ENCODE data around the gene GMDS.

The GMDS gene

DNA sequence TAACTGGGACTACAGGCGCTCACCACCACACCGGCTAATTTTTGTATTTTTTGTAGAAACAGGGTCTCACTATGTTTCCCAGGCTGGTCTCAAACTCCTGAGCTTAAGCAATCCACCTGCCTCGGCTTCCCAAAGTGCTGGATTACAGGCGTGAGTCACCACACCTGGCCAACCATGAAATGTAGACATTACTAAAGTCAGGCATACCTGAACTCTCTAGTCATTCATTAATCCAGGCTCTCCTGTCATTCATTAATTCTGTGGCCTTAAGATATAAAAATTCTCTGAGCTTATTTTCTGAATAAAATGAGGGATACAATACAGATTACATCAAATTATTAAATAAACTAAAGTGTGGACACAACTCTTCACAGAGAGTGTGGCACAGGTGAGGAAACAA lies 159.7 kb downstream of the GMDS start:
- DNase-seq: no peak

DNA sequence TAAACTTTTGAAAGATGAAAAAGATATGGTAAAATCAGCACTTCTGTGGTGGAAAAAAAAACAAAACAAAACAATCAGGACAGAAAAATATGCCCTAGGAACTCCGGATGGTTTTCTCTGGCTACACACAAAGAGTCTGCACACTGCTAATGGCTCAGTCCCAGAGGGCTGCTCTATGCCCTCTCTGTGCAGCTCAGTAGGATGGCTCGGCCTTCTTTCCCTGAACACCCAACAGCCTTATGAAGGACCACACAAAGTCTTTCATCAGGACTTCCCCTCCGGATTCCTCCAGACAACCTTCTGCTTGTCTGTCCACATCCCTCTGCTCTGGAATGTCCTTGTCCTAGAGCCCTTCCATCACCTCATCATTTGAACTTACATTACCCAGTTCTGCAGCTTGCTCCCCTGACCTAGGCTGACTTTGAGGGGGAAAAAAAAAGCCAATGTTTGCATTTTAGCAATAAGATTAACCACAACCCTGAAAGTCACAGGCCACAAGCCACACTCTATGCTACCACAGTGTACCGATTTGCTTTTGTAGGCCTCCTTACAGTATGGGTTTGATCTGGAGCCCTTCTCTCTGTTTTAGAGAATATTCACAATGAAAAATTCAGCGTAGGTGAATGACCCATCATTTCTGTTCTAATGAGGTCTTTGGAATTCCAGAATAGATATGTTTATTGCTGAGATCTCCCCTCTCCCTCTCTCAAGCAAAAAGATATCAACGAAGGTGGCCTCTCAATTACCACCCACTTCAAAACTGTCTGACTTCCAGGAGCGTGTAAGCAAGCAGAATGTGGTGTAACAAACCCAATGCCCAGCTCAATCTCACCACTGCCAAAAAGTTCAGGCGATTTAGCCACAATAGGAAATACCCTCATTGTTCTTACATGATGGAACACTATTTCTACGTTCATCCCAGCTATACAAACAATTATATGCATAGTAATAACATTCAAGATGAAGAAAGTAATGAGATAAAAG lies 164.0 kb downstream of the GMDS start:
- DNase-seq: no peak

DNA sequence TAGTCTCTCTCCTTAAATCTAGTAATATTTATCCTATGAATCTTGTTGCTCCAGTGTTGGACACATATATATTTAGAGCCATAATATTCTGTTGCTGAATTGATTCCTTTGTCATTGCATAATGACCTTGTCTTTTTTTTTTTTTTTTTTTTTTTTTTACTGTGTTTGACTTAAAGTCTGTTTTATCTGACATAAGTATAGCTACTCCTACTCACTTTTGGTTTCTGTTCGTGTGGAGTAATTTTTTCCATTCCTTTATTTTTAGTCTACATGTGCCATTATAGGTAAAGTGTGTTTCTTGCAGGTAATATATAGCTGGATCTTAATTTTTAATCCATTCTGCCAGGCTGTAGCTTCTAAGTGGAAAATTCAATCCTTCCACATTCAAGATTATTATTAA lies 166.5 kb downstream of the GMDS start:
- no peak for DNase-seq

DNA sequence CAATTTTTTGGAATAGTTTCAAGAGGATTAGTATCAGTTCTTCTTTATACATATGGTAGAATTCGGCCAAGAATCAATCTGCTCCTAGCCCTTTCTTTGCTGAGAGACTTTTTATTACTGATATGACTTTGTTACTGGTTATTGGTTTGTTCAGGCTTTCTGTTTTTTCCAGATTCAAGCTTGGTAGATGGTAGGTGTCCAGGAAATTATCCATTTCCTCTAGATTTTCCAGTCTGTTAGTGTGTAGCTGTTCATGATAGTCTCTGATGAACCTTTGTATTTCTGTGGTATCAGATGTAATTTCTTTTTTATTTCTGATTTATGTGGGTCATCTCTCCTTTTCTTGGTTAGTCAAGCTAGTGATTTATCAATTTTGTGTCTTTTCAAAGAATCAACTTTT lies 167.6 kb downstream of the GMDS start:
- DNase-seq: no peak

DNA sequence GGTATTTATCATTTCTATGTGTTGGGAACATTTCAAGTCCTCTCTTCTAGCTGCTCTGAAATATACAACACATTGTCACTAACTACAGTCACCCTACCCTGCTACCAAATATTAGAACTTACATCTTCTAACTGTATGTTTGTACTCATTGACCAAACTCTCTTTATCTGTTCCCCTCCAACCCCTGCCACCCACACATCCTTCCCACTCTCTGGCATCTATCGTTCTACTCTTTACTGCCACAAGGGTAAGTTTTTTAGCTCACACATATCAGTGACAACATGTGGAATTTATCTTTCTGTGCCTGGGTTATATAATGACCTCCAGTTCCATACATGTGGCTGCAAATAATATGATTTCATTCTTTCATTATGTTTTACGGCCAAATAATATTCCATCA lies 171.9 kb downstream of the GMDS start:
- DNase-seq: no peak

DNA sequence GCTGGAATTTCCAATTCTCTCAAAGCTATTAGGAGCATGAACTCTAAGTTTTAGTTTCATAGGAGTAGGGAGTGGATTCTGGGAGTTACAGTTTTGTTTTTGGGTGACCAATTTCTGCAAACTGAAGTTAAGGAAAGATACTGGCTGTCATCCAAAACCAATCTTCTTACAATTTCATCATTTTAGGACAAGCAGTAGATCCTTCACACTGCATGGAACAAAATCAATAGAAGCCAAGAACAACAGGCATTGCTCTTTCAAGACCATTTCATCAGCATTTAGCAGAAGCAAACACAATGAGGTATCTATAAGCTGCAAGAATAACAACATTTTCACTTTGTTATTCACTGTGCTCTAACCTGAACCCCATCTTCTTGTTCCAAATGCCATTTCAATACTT lies 173.0 kb downstream of the GMDS start:
- no peak for DNase-seq

DNA sequence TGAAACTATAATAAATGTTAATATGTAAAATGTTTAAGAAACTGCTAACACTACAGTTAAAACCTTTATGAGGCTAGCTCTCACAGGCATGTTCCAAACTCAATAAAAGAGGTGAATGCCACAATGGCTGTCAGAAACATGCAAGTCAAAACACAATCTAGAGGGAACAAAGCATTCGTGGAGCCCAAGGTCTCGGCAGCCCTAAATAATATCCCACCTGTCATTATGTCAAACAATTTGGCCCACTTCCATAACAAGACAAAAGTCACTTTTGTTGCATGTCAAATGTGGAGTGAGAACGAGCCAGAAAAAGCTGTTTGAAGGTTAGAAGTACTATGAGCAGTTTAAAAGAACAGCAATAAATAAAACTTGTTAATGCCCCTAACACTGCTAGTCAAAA lies 181.9 kb downstream of the GMDS start:
- no peak for DNase-seq

DNA sequence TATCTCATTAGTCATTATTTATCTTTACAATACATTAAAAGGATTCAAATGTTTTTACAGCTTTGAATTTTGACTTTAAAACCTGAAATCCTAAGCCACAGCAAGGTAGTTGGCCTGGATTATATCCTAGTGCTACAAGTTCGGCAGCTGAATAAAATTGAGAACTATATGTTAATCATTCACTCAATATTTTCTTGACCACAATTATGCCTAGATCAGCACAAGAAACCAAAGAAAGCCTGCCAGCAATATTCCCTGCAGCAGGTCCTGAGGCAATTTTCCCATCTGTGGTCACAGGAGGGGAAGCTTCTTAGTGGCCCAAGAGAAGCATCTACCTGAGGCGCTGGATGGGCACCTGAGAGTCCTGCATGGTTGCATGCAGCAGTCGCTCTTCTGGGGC lies 183.5 kb downstream of the GMDS start:
- no peak for DNase-seq

DNA sequence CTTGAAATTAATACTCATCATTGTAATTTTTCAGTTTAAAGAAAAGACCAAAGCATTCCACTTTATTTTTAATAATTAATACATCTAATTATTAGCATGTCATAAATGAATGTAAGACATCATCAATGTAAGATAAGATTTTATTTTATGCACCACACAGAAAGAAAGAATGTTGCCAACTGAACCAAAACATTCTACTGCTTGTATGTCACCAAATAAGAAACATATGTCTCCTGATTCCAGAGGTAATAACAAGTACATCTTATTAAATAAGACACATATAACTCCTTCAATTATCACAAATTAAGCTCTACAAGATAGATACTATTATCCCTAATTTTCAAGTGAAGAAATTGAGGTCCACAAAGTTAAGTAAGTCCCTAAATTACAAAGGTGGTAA lies 189.5 kb downstream of the GMDS start:
- DNase-seq: no peak

DNA sequence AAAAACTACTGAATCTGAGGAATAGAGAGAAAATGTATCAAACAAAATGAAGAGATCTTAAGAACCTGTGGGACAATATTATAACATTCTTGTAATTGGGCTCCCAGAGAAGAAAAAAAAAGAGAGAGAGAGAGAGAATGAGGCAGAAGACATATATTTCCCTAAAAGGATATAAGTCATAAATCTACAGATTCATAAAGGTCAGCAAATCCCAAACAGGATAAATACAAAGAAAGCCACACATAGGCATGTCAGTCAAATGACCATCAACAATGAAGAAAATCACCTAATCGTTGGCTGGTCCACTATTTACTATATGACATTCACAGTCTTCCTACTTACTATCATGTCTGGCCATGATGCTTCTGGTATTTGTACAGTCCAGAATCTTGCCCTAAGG lies 190.3 kb downstream of the GMDS start:
- no peak for DNase-seq

DNA sequence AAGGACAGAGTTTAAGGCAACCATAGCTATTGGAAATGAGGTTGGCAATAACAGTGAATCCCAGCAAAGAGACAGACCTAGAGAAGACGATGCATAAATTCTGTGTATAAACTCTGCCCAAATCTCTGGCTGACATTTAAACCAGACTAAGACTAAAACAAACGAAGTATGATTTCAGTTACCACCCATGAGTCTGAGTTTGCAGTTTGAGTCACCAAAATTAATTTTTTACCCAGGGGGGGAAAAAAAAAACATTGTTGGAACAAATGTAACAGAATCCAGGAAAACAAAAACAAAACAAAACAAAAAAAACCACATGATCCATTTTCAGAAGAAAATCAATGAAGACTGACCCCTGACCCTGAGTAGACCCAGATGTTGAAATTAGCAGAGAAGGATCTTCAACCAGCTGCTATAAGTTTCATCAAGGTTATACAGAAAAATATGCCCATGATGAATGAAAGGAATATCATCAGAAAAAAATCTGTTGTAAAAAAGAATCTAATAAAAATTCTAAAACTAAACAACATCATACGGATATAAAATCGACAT lies 190.8 kb downstream of the GMDS start:
- DNase-seq: no peak

DNA sequence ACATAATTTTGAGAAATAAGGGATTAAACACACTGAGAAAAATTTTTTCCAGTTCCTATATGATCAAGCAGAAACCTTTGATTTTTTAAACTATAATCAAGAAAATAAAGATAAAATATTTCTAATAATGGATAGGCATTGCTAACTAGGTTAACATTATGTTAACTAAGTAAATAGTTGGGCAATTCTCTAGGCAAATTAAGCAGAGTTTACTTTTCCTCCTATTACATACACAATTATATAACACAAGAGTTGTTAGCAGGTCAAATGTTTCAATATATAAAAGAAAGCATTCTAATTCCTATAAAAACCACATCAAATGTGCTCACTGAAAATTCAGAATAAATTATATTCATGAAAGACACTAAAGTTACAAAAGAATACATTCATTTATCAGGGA lies 191.7 kb downstream of the GMDS start:
- no peak for DNase-seq

DNA sequence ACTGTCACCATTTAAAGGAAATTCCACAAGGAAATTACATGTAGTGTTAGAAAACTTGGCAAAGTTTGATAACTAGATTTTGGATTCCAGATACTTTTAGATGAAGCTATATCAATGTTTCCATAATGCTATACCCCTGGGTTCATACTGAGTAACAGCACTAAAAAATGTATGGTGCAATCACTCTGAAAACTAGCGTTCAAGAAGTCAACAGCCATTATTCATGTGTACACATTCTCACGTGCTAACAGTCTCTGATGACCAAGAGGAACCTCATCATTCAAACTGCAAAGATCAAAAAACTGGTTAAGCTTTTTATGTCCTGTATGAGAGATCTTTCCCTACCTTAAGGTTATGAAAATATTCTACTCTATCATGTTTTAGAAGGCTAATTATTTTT lies 197.6 kb downstream of the GMDS start:
- DNase-seq: no peak

DNA sequence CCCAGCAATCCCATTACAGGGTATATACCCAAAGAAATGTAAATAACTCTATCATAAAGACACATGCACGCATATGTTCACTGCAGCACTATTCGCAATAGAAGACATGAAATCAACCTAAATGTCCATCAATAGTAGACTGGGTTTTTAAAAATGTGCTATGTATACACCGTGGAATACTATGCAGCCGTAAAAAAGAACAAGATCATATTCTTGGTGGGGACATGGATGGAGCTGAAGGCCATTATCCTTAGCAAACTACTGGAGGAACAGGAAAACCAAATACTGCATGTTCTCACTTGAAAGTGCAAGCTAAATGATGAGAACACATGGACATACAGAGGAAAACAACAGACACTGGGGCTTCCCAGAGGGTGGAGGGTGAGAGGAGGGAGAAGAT lies 201.2 kb downstream of the GMDS start:
- DNase-seq: no peak

DNA sequence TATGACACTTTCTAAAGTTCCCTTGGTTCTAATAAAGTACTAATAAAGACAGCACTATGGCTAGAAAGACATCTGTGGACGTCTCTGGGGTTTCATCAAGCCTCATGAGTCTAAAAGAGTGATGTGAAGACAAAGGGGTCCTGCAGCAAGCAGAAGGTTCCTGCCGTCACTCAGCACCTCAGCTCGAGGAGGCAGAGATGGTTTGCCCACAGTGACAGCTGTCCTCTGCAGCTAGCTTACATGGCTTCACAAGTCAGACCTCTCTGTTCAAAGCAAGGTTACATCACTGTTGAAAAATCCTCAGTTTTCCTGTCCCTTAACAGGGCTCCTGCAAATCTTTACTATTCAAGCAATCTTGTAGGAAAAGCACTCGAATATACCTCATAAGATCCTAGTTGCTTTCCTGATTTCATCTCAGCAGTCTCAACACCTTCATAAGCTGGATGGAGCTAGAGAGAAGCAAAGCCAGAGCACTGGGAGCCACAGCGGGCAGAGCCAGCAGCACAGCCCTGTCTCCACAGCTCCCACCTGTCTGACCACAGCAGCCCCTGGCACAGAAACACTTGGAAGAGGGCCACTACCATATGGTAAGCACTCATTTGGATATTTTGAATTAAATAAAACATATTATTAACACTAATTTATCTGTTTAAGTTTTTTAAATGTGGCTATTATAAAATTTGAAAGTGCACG lies 202.3 kb downstream of the GMDS start:
- no peak for DNase-seq

DNA sequence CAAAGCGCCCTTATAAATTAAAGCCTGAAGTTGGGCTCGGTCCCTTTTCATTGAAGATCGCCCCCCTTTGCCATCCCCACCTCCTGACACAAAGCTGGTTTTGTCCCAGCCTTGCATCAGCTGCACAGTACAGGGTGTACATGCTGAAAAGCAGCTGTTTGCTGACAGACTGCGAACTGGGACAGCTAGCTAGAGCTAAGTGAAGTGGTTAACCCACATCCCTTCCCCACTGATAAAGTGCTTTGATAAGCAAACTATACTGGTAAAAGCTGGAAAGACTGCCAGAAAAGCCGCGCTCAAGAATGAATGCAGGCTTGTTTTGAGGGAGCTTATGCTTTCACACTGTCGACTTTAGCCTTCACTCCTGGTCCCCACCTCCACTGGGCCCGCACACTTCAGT lies 207.3 kb downstream of the GMDS start:
- no peak for DNase-seq

DNA sequence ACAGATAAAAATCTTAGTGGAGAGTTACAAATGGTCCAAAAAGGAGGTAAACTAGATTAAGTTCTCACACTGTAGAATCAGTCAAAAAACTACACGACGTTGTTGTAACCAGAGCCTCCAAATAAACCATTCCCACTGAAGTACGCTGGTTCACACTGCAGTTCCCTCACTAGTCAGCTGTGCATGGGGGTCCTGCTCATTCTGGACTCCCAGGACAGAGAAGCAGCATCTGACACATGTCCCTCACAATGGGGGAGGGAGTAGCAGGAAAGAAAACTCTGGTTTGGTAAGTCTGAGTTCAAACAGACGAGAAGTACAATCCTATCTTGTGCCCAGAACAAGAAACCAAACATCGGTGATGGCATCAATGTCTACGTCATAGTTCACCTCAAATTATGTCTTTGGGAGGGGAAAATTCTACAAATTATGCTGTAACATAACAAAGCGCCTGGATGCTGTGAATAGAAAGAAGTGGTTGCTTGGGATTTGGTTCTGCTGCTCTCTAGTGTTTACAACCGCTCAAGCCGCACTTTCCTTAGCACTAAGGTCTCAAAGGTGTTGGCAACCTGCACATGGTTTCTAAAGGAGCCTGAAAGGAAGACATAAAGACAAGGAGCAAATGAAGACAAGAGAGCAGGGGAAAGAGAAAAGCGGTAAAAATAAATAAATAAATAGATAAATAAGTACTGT lies 208.0 kb downstream of the GMDS start:
- DNase-seq: no peak

DNA sequence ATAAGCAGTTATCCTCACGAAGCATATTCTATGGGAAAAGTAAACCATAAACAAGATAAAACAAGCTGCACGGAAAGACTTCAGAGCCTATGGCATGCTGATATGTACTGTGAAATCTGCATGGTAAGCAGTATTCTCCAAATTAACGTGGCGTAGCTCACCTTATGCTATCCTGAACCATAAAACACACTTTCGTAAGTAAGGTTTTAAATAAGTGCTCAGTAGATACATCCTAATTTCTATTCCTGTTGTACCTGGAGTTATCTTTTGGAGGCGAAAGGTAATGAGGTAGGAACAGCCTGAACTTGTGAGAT lies 208.7 kb downstream of the GMDS start:
- no peak for DNase-seq

DNA sequence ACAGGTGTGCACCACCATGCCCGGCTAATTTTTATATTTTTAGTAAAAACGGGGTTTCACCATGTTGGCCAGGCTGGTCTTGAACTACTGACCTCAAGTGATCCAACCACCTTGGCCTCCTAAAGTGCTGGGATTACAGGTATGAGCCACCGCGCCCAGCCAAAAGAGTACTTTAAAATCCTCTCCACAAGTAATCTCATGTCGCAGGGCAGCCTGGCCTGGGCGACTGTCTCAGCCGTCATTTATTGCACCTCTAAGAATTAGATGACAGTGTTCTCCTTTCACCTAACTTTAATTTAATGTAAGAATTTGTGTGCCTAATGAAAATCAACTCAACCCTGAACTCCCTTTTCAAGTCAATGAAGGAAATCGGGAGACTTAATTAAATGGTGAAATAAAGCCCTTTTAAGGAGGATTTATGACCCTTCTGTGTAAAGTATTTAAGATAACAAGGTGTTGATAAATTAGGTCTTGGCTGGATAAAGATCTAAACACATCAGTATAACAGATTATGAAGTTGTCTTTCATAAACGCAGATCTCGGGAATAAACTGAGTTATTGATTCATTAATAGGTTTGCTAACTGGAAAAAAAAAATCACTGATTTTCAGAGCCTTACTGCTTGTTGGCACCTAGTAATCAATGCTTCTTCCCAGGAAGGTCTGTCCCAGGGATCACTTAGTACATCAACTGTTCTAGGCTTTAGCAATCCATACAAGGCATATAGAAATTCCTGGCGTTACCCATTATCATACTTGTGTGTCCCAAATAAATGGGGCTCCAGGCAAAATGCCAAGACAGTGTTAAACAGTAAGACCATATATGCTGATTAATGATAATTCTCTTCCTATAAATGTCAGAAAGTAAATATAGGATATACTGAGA lies 209.3 kb downstream of the GMDS start:
- DNase-seq: no peak

DNA sequence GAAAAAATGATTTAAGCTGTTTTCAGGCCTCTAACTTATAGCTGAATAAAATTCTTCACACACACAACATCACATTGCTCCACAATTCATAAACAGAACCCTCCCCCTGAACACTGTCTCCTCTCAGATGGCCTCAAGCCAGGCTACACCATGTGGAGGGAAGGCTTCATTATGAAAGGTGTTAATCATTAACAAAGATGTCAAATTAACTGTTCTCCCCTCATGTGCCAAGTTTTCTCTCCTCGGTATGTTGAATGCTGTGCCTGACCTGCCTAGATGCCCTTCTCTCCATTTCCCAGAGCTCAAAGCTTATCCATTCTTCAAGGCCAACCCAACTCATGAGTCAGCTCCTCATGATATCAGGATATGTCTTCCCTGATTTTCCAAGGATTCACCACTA lies 210.4 kb downstream of the GMDS start:
- DNase-seq: no peak

DNA sequence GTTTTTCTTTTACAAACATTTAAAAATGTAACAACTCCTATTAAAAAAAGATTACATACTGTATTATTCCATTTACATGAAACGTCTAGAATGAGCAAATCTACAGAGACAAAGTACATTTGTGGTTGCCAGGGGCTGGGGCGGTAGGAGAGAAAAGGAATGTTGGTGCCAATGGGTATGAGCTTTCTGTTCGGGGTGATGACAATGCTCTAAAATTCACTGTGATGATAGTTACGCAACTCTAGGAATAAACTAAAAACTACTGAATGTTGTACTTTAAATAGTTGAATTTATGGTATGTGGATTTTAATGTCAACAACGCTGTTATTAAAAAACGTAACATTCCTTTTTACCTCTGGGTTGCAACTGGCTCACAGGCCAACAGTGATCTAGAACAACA lies 211.1 kb downstream of the GMDS start:
- DNase-seq: no peak

DNA sequence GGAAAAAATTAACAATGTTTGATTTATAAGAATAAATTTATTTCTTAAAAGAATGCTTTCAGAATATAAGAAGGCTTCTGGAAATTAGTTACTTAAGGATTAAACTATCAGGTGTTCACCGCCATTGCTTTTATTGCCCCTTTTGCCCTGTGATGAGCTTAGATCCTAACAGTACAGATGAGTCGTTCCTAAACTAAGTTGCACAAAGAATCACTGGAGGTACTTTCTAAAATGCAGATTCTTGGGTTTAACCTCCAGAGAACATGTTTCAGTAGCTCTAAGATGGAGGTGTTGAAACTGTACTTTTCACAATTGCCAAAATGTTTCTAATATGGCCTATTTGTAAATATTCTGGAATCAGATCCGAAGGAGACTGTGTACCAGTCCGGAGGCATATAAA lies 211.9 kb downstream of the GMDS start:
- DNase-seq: no peak
